GM21390 (cell line): Measurements from ENCODE around the gene FBN2.

Source experiments
- ATAC-seq: cut with Tn5 transposase; IDR thresholded peaks from one replicate; pipeline ENCODE4 v1.9.1; 2021; ENCODE audit not compliant: unreplicated experiment

FBN2 gene

GRCh38 chr5:128378196-128378595 lies 159.8 kb downstream of the FBN2 start:
- no peak for ATAC-seq

- no peak for ATAC-seq
Measured at GRCh38 chr5:128376577-128376976, 161.5 kb downstream of the FBN2 start.

GRCh38 chr5:128366147-128366546 lies 171.9 kb downstream of the FBN2 start:
- ATAC-seq: no peak

GRCh38 chr5:128362370-128362769 lies 175.7 kb downstream of the FBN2 start:
- no peak for ATAC-seq

- no peak for ATAC-seq
Measured at GRCh38 chr5:128358826-128359225, 179.2 kb downstream of the FBN2 start.

- ATAC-seq: no peak
Measured at GRCh38 chr5:128357226-128357625, 180.8 kb downstream of the FBN2 start.

- no peak for ATAC-seq
Measured at GRCh38 chr5:128355961-128356360, 182.1 kb downstream of the FBN2 start.

- ATAC-seq: no peak
Measured at GRCh38 chr5:128353441-128354107, 184.5 kb downstream of the FBN2 start.

GRCh38 chr5:128350705-128351104 lies 187.3 kb downstream of the FBN2 start:
- ATAC-seq: no peak

GRCh38 chr5:128349044-128349858 lies 188.8 kb downstream of the FBN2 start:
- ATAC-seq: no peak

GRCh38 chr5:128346038-128346437 lies 192.0 kb downstream of the FBN2 start:
- no peak for ATAC-seq

GRCh38 chr5:128345247-128345646 lies 192.8 kb downstream of the FBN2 start:
- no peak for ATAC-seq

GRCh38 chr5:128343168-128343567 lies 194.9 kb downstream of the FBN2 start:
- ATAC-seq: no peak

GRCh38 chr5:128341056-128341455 lies 197.0 kb downstream of the FBN2 start:
- no peak for ATAC-seq

GRCh38 chr5:128340648-128341047 lies 197.4 kb downstream of the FBN2 start:
- no peak for ATAC-seq

GRCh38 chr5:128339585-128339984 lies 198.5 kb downstream of the FBN2 start:
- ATAC-seq: no peak

GRCh38 chr5:128338649-128339048 lies 199.4 kb downstream of the FBN2 start:
- no peak for ATAC-seq

- no peak for ATAC-seq
Measured at GRCh38 chr5:128335339-128335738, 202.7 kb downstream of the FBN2 start.

- no peak for ATAC-seq
Measured at GRCh38 chr5:128334010-128334716, 203.9 kb downstream of the FBN2 start.

GRCh38 chr5:128331261-128331660 lies 206.8 kb downstream of the FBN2 start:
- ATAC-seq: no peak

GRCh38 chr5:128329386-128329939 lies 208.6 kb downstream of the FBN2 start:
- no peak for ATAC-seq

GRCh38 chr5:128328446-128328845 lies 209.6 kb downstream of the FBN2 start:
- ATAC-seq: no peak
